Testis (tissue), 2 donors: ENCODE measurements around the gene GLRX3.

Source experiments
- POLR2A ChIP-seq: fragments of 450-650 bp; IDR thresholded peaks from one replicate; pipeline ENCODE4 v1.6.1; 2017; ENCODE audit warnings: antibody characterized with exemption, mild to moderate bottlenecking, moderate library complexity
- TF ChIP-seq, protein P1 (sequence below), 3 experiments: fragments of 450-650 bp in 2 of 3; fragments of 200-600 bp in 1 of 3; sonication (generic) in 1 of 3; IDR thresholded peaks; one replicate each; pipeline ENCODE4 v1.5.1; 2016 to 2019; ENCODE audit warnings: antibody characterized with exemption in 3 of 3, mild to moderate bottlenecking in 2 of 3, moderate library complexity in 1 of 3

DNA sequence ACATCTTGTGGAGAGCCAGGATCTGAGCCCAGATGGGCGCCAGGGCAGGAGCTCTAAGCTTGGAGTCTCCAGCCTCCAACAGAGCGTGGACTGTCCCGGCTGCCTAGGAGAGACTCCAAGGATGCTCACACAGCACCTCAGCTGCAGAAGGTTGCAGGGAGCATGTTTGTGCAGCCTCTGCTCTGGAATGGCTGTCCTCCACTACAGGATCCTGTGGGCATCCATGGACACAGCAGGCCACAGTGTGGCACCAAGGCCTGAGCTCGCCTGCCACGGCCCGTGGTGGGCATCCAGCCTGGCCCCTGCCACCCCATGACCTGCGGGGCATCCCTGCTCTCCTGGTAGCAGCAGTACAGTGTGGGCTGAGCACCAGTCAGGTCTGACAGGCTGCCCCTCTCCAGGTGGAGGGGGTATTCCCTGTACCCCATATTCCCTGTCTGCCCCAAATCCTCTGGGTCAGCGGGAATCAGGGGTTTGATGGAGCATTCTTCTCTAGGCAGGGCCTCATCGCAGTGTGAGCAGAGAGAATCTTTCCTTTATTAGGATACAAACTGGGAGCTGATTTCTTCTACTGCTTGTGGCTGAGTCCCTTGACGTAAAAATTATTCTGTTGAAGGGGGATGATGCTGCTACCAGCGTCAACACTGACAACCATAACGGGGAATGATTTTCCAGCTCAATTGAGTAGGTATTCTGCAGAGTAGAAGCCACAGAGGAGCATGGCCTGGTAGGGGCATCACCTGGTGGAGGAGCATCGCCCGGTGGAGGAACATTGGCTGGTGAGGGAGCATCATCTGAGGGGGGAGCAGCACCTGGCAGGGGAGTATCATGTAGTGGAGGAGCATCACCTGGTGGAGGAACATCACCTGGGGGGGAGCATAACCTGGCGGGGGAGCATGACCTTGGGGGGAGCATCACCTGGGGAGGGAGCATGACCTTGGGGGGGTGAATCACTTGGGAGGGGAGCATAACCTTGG is 60.6 kb downstream of the GLRX3 start:
- no peak for TF ChIP-seq POLR2A
- TF ChIP-seq, protein P1, sequence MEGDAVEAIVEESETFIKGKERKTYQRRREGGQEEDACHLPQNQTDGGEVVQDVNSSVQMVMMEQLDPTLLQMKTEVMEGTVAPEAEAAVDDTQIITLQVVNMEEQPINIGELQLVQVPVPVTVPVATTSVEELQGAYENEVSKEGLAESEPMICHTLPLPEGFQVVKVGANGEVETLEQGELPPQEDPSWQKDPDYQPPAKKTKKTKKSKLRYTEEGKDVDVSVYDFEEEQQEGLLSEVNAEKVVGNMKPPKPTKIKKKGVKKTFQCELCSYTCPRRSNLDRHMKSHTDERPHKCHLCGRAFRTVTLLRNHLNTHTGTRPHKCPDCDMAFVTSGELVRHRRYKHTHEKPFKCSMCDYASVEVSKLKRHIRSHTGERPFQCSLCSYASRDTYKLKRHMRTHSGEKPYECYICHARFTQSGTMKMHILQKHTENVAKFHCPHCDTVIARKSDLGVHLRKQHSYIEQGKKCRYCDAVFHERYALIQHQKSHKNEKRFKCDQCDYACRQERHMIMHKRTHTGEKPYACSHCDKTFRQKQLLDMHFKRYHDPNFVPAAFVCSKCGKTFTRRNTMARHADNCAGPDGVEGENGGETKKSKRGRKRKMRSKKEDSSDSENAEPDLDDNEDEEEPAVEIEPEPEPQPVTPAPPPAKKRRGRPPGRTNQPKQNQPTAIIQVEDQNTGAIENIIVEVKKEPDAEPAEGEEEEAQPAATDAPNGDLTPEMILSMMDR (IDR thresholded peaks at IDR 0.05) = no peak
